Measurements from ENCODE around the gene RSPH1.

GRCh38 chr21:42436914-42437313, 59.1 kb downstream of the RSPH1 start:
- TF ChIP-seq CTCF (IDR thresholded peaks at IDR 0.05) (no peak), POLR2A (IDR thresholded peaks at IDR 0.05) (no peak)
